COLO668 (cell line): Measurements from ENCODE around the gene NRIP1.

ENCODE experiments used
- DNase-seq: peaks from one replicate; lab custom pipeline; 2025; ENCODE audit not compliant: unreplicated experiment; lab: John Stamatoyannopoulos, UW

Gene NRIP1

GRCh38 chr21:15064576-15065391 is at the start of gene NRIP1:
NRIP1 (minus strand) TSS chr21:15065000; CDS start chr21:14968192, 96,808 bp downstream.
- peak; percentile 90 for DNase-seq

- no peak for DNase-seq
Observed at GRCh38 chr21:15112858-15113257, 48.1 kb upstream of the NRIP1 start.

- DNase-seq, result no peak
Observed at GRCh38 chr21:15108801-15109200, 44.0 kb upstream of the NRIP1 start.

GRCh38 chr21:15104470-15104869 is 39.7 kb upstream of the NRIP1 start:
- no peak for DNase-seq

- no peak for DNase-seq
Observed at GRCh38 chr21:15098908-15099307, 34.1 kb upstream of the NRIP1 start.

GRCh38 chr21:15098181-15098580 is 33.4 kb upstream of the NRIP1 start:
- no peak for DNase-seq

GRCh38 chr21:15097580-15097979 is 32.8 kb upstream of the NRIP1 start:
- no peak for DNase-seq

- no peak for DNase-seq
Observed at GRCh38 chr21:15096146-15096545, 31.3 kb upstream of the NRIP1 start.

- DNase-seq, result no peak
Observed at GRCh38 chr21:15095326-15095725, 30.5 kb upstream of the NRIP1 start.

- no peak for DNase-seq
Observed at GRCh38 chr21:15094706-15095105, 29.9 kb upstream of the NRIP1 start.

- DNase-seq, result no peak
Observed at GRCh38 chr21:15093216-15093615, 28.4 kb upstream of the NRIP1 start.

GRCh38 chr21:15092745-15093144 is 27.9 kb upstream of the NRIP1 start:
- DNase-seq, result no peak

- DNase-seq, result no peak
Observed at GRCh38 chr21:15090390-15090789, 25.6 kb upstream of the NRIP1 start.

- no peak for DNase-seq
Observed at GRCh38 chr21:15088488-15088887, 23.7 kb upstream of the NRIP1 start.

- no peak for DNase-seq
Observed at GRCh38 chr21:15084668-15085067, 19.9 kb upstream of the NRIP1 start.

- DNase-seq, result peak; percentile 17
Observed at GRCh38 chr21:15080526-15080925, 15.7 kb upstream of the NRIP1 start.

- DNase-seq, result no peak
Observed at GRCh38 chr21:15079269-15079668, 14.5 kb upstream of the NRIP1 start.

GRCh38 chr21:15078180-15078579 is 13.4 kb upstream of the NRIP1 start:
- DNase-seq, result no peak

GRCh38 chr21:15077529-15078145 is 12.8 kb upstream of the NRIP1 start:
- no peak for DNase-seq

- DNase-seq, result no peak
Observed at GRCh38 chr21:15076730-15077129, 11.9 kb upstream of the NRIP1 start.

- DNase-seq, result no peak
Observed at GRCh38 chr21:15071009-15071408, 6.2 kb upstream of the NRIP1 start.

GRCh38 chr21:15066123-15066575 is 1.3 kb upstream of the NRIP1 start:
- DNase-seq, result no peak
